Upper lobe of left lung (tissue), 6 donors: ENCODE results near the gene DIO3. TPM values are rescaled to one million over a fixed set of nuclear protein-coding genes. Genes with fewer than 3 reads are reported as not detected.
"Not testable (repeated sequence)": the region's sequence is repeated elsewhere in the genome, so short reads cannot be mapped to it uniquely, and the experiment has no call there.

Source experiments
- ATAC-seq, 2 donors: fragments of 200-7000 bp; cut with Tn5 transposase; one replicate each; pipeline ENCODE4 v1.9.1; 2022; ENCODE audit warnings: mild to moderate bottlenecking in 2 of 2, moderate library complexity in 2 of 2; ENCODE audit not compliant: low FRiP score in 2 of 2
- DNase-seq, 2 donors: peaks; one replicate each; pipeline ENCODE4 v3.0.0-alpha.2; 2019 to 2020
- H3K27ac ChIP-seq, 4 donors: fragments of 200-600 bp; sonication (generic); one replicate each; pipeline ENCODE4 v1.5.1; 2016 to 2019
- H3K27me3 ChIP-seq, 4 donors: fragments of 200-600 bp; sonication (generic); one replicate each; pipeline ENCODE4 v1.5.1; 2017 to 2019
- H3K36me3 ChIP-seq, 4 donors: fragments of 200-600 bp; sonication (generic); one replicate each; pipeline ENCODE4 v1.5.1; 2016 to 2019
- H3K4me1 ChIP-seq, 4 donors: fragments of 200-600 bp; sonication (generic); one replicate each; pipeline ENCODE4 v1.5.1; 2018 to 2019
- H3K4me3 ChIP-seq, 4 donors: fragments of 200-600 bp; sonication (generic); one replicate each; pipeline ENCODE4 v1.5.1; 2017 to 2019; ENCODE audit warnings: mild to moderate bottlenecking in 2 of 4, moderate library complexity in 1 of 4
- H3K9me3 ChIP-seq, 4 donors: fragments of 200-600 bp; sonication (generic); one replicate each; pipeline ENCODE4 v1.5.1; 2018 to 2019
- EP300 ChIP-seq, 4 donors: sonication (generic); formaldehyde crosslinking; IDR thresholded peaks; one replicate each; pipeline ENCODE4 v1.5.1; 2017; ENCODE audit warnings: antibody characterized with exemption in 4 of 4, control low read depth in 2 of 4
- POLR2A ChIP-seq, 4 donors: fragments of 450-650 bp; IDR thresholded peaks; one replicate each; pipeline ENCODE4 v1.5.1; 2016 to 2017; ENCODE audit warnings: antibody characterized with exemption in 4 of 4, mild to moderate bottlenecking in 2 of 4
- POLR2AphosphoS5 ChIP-seq, 2 donors: sonication (generic); formaldehyde crosslinking; IDR thresholded peaks; one replicate each; pipeline ENCODE4 v1.5.1; 2017; ENCODE audit warnings: antibody characterized with exemption in 2 of 2
- WGBS, 2 donors: methylation state at CpG; one replicate each; pipeline ENCODE4 v1.1.5; 2017 to 2018; 5-methylcytosine and 5-hydroxymethylcytosine counted together
- total RNA-seq, 6 donors: library from RNA; depleted of rRNA in 4 of 6; stranded (reverse); fragments of >200 nt in 4 of 6; gene quantifications; one replicate each; pipeline versions ENCODE4 v1.1.0 to v1.2.1, GENCODE V29; 2016 to 2021
- TF ChIP-seq, protein P1 (sequence below), 6 experiments: fragments of 450-650 bp in 4 of 6; fragments of 200-600 bp in 2 of 6; sonication (generic) in 2 of 6; IDR thresholded peaks; one replicate each; pipeline ENCODE4 v1.5.1; 2016 to 2019; ENCODE audit warnings: antibody characterized with exemption in 6 of 6
- donor health status: DM: no; HTN: no; CAD: no; lungs with moderate emphysema.
- donor health status: DM: no; HTN: yes; CAD: no; lungs with severe emphysema.

Gene DIO3
- total RNA-seq, 6 donors from 2014 or later = 0.30 to 3.6 (median 1.9) TPM

DNA sequence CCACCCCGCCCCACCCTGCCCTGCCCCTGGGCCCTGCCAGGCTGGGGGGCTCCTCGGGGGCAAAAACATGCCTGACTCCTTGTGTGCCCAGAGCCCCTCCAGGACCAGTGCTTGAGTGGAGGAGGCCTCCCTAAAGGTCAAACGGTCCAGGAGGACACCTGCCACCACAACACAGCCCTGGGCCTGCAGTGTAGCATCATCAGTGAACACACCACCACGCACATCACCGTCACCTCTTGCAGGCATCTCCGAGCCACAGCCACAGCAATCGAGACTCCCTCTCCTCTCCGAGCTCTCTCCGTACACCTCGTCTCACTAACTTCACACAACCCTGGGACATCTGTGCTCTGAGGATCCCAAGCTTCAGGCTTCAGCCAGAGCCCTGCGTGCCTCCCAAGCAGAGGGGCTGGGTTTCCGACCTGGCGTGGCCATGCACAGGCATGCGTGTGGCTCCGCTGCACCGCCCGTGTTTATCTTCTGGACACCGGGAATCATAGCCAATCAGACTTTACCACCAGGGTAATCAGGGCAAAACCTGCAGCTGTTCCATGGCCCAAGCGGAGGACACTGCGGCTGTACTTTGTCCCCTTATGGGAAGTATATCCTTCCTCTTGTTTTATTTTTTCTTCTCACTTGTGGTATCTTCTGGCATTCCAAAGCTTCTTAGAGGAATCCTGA, 6.2 kb upstream of the DIO3 start:
- TF ChIP-seq, protein P1, sequence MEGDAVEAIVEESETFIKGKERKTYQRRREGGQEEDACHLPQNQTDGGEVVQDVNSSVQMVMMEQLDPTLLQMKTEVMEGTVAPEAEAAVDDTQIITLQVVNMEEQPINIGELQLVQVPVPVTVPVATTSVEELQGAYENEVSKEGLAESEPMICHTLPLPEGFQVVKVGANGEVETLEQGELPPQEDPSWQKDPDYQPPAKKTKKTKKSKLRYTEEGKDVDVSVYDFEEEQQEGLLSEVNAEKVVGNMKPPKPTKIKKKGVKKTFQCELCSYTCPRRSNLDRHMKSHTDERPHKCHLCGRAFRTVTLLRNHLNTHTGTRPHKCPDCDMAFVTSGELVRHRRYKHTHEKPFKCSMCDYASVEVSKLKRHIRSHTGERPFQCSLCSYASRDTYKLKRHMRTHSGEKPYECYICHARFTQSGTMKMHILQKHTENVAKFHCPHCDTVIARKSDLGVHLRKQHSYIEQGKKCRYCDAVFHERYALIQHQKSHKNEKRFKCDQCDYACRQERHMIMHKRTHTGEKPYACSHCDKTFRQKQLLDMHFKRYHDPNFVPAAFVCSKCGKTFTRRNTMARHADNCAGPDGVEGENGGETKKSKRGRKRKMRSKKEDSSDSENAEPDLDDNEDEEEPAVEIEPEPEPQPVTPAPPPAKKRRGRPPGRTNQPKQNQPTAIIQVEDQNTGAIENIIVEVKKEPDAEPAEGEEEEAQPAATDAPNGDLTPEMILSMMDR (IDR thresholded peaks at IDR 0.05) = no peak
- TF ChIP-seq POLR2A (IDR thresholded peaks at IDR 0.05) (no peak), POLR2AphosphoS5 (IDR thresholded peaks at IDR 0.05) (no peak), EP300 (IDR thresholded peaks at IDR 0.05) (no peak)
- no peaks in the 10 kb centered on the region for H3K9me3 ChIP-seq
- H3K36me3 ChIP-seq = no peaks in the 10 kb centered on the region
- no peak for ATAC-seq
- DNase-seq = peak in 1 of 2 donors; percentile 40
- H3K4me1 ChIP-seq = peaks cover 0 to 15% (median 7%) of the 10 kb centered on the region in 4 donors
- H3K27ac ChIP-seq = no peak overlapping the region
- H3K27me3 ChIP-seq = peaks cover 0 to 8% (median 0%) of the 10 kb centered on the region in 4 donors
- 78 to 87% methylated on average over 18 of the region's 20 CpGs for WGBS, 2 donors
- no peak overlapping the region for H3K4me3 ChIP-seq

DNA sequence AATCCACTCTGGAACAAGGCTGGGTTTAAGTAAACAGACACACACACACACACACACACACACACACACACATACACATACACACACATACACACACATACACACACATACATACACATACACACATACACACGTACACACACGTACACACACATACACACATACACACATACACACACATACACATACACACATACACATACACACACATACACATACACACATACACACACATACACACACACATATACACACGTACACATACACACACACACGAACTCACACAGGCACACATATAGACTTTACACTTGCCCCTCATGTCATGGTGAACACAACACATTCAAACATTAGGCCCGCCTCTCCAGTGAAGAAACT, 5.6 kb upstream of the DIO3 start:
- not testable (repeated sequence) for DNase-seq, H3K4me3 ChIP-seq, ATAC-seq, H3K9me3 ChIP-seq, H3K36me3 ChIP-seq, H3K27ac ChIP-seq, H3K27me3 ChIP-seq
- peaks cover 0 to 17% (median 7%) of the 10 kb centered on the region in 4 donors for H3K4me1 ChIP-seq
- WGBS, 2 donors = 82 to 86% methylated on average over 5 of the region's 5 CpGs

DNA sequence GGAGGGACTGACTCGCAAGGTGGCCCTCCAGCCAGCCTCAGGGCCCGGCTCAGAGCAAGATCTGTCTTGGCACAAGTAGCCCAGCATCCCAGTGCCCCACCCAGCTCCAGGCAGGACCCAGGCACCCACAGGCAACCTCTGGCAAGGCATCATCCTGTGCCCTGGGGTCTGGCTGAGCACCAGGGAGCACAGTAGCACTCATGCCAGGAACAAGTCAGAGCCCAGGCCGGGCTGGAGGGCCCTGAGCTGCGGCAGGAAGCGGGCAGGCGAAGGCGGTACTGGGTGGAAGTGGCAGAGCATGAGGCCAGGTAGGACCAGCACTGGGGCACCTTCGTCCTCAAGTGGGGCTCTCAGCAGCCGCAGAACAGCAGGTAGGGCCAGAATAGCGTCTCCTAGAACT, 5.2 kb upstream of the DIO3 start:
- Histone ChIP-seq H3K27ac (no peak overlapping the region), H3K36me3 (no peaks in the 10 kb centered on the region), H3K9me3 (peaks cover under 1 to 4% (median 1%) of the 10 kb centered on the region in 4 donors), H3K4me1 (peaks cover 0 to 18% (median 7%) of the 10 kb centered on the region in 4 donors), H3K4me3 (no peak overlapping the region), H3K27me3 (peaks cover 0 to 11% (median under 1%) of the 10 kb centered on the region in 4 donors)
- no peak for ATAC-seq
- 92% methylated on average over 8 of the region's 10 CpGs; no CpG with 5 or more reads in 1 of the 2 donors for WGBS, 2 donors
- TF ChIP-seq POLR2A (IDR thresholded peaks at IDR 0.05) = no peak
- TF ChIP-seq, protein P1 (IDR thresholded peaks at IDR 0.05) = no peak
- no peak for TF ChIP-seq POLR2AphosphoS5 (IDR thresholded peaks at IDR 0.05)
- no peak for TF ChIP-seq EP300 (IDR thresholded peaks at IDR 0.05)
- DNase-seq = peak in 1 of 2 donors; percentile 71

DNA sequence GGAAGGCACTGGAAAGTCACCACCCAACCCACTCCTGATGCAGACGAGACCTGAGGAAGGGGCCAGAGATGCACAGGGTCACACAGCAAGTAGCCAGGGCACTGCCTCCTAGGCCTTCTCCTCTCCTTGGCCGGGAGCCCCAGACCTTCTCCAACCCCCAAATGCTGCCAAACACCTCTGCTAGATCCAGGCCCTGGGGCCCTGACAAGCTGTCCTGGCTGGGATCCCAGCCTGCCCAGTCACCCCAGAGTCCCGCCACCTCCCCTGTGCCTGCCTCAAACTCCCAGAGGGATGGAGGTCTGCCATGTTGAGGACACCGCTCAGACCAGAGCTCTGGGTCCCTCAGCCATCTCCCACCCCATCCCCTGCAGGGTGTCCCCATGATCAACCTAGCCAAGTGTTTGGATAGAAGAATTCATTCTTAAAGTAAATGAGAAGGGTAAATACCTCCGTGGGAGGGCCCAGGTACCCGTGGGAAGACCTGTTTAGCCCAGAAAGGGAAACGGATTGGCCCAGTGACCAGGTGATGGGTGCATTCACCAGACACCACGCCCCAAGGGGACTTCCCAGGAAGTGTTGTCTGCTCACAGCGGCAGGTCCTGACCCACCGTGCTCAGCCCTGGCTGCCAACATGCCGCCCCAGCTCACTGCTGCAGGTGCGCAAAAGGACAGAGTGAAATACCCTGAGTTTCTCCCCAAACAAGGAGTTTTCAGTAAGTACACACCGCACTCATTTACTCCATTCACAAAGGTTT, 4.6 kb upstream of the DIO3 start:
- DNase-seq = peak in 1 of 2 donors; percentile 49
- H3K9me3 ChIP-seq = peaks cover 6 to 11% (median 7%) of the 10 kb centered on the region in 4 donors
- peaks cover 0 to 20% (median 7%) of the 10 kb centered on the region in 4 donors for H3K4me1 ChIP-seq
- no peaks in the 10 kb centered on the region for H3K36me3 ChIP-seq
- H3K4me3 ChIP-seq = no peak overlapping the region
- WGBS, 2 donors = 70 to 73% methylated on average over 12 to 13 of the region's 13 CpGs
- ATAC-seq = no peak
- H3K27me3 ChIP-seq = peaks cover 0 to 17% (median 7%) of the 10 kb centered on the region in 4 donors
- TF ChIP-seq POLR2A (IDR thresholded peaks at IDR 0.05) (no peak), POLR2AphosphoS5 (IDR thresholded peaks at IDR 0.05) (no peak), EP300 (IDR thresholded peaks at IDR 0.05) (no peak)
- TF ChIP-seq, protein P1 (IDR thresholded peaks at IDR 0.05) = no peak
- no peak overlapping the region for H3K27ac ChIP-seq

DNA sequence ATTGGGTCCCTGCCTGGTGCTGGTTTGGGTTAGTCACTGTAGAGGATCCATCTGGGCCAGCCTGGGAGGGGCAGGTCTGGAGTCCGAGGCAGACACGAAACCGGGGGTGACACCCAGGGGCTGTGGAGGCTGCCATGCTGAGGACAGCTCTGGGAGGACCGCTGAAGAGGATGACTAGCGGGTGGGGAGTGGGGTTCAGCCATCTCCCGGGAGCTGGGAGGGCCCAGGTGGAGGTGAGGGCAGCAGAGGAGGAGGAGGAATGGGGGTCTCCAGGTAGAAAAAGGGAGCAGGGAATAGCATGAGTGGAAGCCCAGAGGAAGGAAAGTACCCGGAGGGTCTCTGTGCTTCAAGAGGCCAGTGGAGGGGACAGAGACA, 4.0 kb upstream of the DIO3 start:
- Histone ChIP-seq H3K4me3 (peak overlapping the region in 1 of 4 donors; percentile 66), H3K27ac (no peak overlapping the region), H3K27me3 (peaks cover 0 to 23% (median 12%) of the 10 kb centered on the region in 4 donors), H3K9me3 (peaks cover 11 to 16% (median 13%) of the 10 kb centered on the region in 4 donors), H3K36me3 (no peaks in the 10 kb centered on the region), H3K4me1 (peaks cover 0 to 20% (median 7%) of the 10 kb centered on the region in 4 donors)
- TF ChIP-seq POLR2AphosphoS5 (IDR thresholded peaks at IDR 0.05) = no peak
- TF ChIP-seq, protein P1 (IDR thresholded peaks at IDR 0.05) = no peak
- no peak for TF ChIP-seq EP300 (IDR thresholded peaks at IDR 0.05)
- TF ChIP-seq POLR2A (IDR thresholded peaks at IDR 0.05) = no peak
- ATAC-seq = no peak
- 91% methylated on average over 7 of the region's 7 CpGs for WGBS, 2 donors
- no peak for DNase-seq
